K562 (cell line): ENCODE results near the gene VRK1. TPM values are rescaled to one million over a fixed set of nuclear protein-coding genes. Genes with fewer than 3 reads are reported as not detected.

Source experiments
- ASH1L ChIP-seq: fragments of 450-650 bp; IDR thresholded peaks from 2 replicates; pipeline ENCODE4 v1.6.1; 2018; ENCODE audit warnings: borderline replicate concordance, mild to moderate bottlenecking, low read depth; ENCODE audit not compliant: partially characterized antibody
- GTF2E2 ChIP-seq: fragments of 200-800 bp; sonication (Bioruptor generic); IDR thresholded peaks from 2 replicates; pipeline ENCODE4 v1.6.1; 2016; ENCODE audit warnings: missing genetic modification characterization, missing compliant biosample characterization
- polyA plus RNA-seq, 8 experiments: library from polyadenylated mRNA; depleted of rRNA in 4 of 8; stranded (reverse) in 5 of 8; unstranded in 3 of 8; fragments of >200 nt; fragmentation: Nextera tagmentation in 2 of 8; fragmentation: Illumina TruSeq in 1 of 8; extraction: Ambion mirVana in 2 of 8; extraction: Trizol in 1 of 8; gene quantifications; 2 replicates each; pipeline versions ENCODE4 v1.2.1 to v1.2.3, GENCODE V29; 2011 to 2014; ENCODE audit warnings: inconsistent platforms in 1 of 8, missing spikeins in 1 of 8
- total RNA-seq, 7 experiments: library from RNA; depleted of rRNA in 6 of 7; stranded (reverse); fragments of >200 nt in 6 of 7; fragmentation: Illumina TruSeq in 2 of 7; extraction: Trizol in 2 of 7; gene quantifications; 2 replicates each; pipeline versions ENCODE4 v1.2.1 to v1.2.3, GENCODE V29; 2011 to 2021; ENCODE audit warnings: low replicate concordance in 1 of 7
- TF ChIP-seq, protein P1 (sequence below): fragments of 450-650 bp; IDR thresholded peaks from 2 replicates; pipeline ENCODE4 v1.6.1; 2016; ENCODE audit warnings: low read depth
- TF ChIP-seq, protein P2 (sequence below): fragments of 450-650 bp; IDR thresholded peaks from 2 replicates; pipeline ENCODE4 v1.6.1; 2014; ENCODE audit warnings: low read depth, mild to moderate bottlenecking, moderate library complexity, borderline replicate concordance
- TF ChIP-seq, protein P3 (sequence below), 2 experiments: IDR thresholded peaks in 1 of 2; conservative IDR thresholded peaks in 1 of 2; 2 replicates each; pipeline ENCODE4 v1.6.1; 2016; ENCODE audit warnings: low read depth in 2 of 2, mild to moderate bottlenecking in 1 of 2, missing compliant biosample characterization in 1 of 2, missing genetic modification characterization in 1 of 2, moderate library complexity in 1 of 2

Gene VRK1
- total and polyA plus RNA-seq, 9 of the 15 experiments (the other 6 are each of a cell fraction or from before 2014, with no cell fraction given) = 83.6 to 177 (median 116) TPM

DNA sequence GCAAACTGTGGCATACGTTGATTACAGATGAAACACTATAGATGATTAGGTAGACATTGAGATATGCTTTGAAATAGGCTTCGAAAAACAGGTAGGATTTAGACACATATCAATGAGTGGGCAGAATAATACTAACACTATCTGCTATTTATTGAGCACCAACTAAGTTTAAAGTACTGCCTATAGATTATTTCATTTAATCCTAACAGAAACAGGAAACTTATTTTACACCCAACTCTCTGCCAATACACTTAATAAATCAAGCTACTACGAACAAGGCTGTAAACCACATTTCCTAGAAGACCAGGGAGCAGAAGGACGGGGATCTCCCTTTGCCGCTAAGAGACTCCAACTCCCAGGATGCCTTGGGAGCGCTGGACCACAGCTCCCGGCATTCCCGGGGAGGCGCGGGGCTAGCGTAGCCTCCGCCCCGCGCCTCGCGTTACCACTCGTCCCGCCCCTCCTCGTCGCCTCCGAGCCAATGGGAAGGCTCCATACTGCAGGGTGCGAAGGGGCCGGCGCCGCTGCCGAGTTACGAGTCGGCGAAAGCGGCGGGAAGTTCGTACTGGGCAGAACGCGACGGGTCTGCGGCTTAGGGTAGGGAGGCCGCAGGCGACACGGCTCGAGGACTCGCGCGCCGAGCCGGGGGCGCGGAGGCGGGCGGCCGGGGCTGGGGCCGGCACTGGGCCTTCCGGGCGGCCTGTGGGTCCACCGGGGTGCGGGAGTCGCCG lies at the start of gene VRK1 (continued):
- TF ChIP-seq ASH1L (peak; percentile 12), GTF2E2 (tag) (no peak)
- TF ChIP-seq, protein P1, sequence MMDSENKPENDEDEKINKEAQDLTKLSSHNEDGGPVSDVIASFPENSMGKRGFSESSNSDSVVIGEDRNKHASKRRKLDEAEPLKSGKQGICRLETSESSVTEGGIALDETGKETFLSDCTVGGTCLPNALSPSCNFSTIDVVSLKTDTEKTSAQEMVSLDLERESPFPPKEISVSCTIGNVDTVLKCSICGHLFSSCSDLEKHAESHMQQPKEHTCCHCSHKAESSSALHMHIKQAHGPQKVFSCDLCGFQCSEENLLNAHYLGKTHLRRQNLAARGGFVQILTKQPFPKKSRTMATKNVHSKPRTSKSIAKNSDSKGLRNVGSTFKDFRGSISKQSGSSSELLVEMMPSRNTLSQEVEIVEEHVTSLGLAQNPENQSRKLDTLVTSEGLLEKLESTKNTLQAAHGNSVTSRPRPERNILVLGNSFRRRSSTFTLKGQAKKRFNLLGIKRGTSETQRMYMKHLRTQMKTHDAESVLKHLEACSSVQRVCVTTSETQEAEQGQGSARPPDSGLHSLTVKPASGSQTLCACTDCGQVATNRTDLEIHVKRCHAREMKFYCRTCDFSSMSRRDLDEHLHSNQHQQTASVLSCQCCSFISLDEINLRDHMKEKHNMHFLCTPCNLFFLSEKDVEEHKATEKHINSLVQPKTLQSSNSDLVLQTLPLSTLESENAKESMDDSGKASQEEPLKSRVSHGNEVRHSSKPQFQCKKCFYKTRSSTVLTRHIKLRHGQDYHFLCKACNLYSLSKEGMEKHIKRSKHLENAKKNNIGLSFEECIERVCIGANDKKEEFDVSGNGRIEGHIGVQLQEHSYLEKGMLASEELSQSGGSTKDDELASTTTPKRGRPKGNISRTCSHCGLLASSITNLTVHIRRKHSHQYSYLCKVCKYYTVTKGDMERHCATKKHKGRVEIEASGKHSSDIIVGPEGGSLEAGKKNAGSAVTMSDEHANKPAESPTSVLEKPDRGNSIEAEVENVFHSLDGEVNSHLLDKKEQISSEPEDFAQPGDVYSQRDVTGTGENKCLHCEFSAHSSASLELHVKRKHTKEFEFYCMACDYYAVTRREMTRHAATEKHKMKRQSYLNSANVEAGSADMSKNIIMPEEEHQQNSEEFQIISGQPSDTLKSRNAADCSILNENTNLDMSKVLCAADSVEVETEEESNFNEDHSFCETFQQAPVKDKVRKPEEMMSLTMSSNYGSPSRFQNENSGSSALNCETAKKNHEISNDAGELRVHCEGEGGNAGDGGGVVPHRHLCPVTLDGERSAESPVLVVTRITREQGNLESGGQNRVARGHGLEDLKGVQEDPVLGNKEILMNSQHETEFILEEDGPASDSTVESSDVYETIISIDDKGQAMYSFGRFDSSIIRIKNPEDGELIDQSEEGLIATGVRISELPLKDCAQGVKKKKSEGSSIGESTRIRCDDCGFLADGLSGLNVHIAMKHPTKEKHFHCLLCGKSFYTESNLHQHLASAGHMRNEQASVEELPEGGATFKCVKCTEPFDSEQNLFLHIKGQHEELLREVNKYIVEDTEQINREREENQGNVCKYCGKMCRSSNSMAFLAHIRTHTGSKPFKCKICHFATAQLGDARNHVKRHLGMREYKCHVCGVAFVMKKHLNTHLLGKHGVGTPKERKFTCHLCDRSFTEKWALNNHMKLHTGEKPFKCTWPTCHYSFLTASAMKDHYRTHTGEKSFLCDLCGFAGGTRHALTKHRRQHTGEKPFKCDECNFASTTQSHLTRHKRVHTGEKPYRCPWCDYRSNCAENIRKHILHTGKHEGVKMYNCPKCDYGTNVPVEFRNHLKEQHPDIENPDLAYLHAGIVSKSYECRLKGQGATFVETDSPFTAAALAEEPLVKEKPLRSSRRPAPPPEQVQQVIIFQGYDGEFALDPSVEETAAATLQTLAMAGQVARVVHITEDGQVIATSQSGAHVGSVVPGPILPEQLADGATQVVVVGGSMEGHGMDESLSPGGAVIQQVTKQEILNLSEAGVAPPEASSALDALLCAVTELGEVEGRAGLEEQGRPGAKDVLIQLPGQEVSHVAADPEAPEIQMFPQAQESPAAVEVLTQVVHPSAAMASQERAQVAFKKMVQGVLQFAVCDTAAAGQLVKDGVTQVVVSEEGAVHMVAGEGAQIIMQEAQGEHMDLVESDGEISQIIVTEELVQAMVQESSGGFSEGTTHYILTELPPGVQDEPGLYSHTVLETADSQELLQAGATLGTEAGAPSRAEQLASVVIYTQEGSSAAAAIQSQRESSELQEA = no peak
- TF ChIP-seq, protein P2, sequence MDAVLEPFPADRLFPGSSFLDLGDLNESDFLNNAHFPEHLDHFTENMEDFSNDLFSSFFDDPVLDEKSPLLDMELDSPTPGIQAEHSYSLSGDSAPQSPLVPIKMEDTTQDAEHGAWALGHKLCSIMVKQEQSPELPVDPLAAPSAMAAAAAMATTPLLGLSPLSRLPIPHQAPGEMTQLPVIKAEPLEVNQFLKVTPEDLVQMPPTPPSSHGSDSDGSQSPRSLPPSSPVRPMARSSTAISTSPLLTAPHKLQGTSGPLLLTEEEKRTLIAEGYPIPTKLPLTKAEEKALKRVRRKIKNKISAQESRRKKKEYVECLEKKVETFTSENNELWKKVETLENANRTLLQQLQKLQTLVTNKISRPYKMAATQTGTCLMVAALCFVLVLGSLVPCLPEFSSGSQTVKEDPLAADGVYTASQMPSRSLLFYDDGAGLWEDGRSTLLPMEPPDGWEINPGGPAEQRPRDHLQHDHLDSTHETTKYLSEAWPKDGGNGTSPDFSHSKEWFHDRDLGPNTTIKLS = peak; percentile 90
- TF ChIP-seq, protein P3, sequence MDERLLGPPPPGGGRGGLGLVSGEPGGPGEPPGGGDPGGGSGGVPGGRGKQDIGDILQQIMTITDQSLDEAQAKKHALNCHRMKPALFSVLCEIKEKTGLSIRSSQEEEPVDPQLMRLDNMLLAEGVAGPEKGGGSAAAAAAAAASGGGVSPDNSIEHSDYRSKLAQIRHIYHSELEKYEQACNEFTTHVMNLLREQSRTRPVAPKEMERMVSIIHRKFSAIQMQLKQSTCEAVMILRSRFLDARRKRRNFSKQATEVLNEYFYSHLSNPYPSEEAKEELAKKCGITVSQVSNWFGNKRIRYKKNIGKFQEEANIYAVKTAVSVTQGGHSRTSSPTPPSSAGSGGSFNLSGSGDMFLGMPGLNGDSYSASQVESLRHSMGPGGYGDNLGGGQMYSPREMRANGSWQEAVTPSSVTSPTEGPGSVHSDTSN (CRISPR knock-in tag; IDR thresholded peaks at IDR 0.05; ENCODE audit: low read depth) = no peak
- TF ChIP-seq, protein P3 (tag; conservative IDR thresholded peaks at IDR 0.05; ENCODE audit: low read depth) = no peak
- TF ChIP-seq, all 486 proteins: peak for 94
